C1 segment of cervical spinal cord (tissue), 14 donors: ENCODE results near the gene ATF7IP.
"Not testable (repeated sequence)": the region's sequence is repeated elsewhere in the genome, so short reads cannot be mapped to it uniquely, and the experiment has no call there.

Experiments used
- DNase-seq, 14 donors: peaks; one replicate each; lab custom pipeline; 2025; lab: John Stamatoyannopoulos, UW

The ATF7IP gene, protein sequence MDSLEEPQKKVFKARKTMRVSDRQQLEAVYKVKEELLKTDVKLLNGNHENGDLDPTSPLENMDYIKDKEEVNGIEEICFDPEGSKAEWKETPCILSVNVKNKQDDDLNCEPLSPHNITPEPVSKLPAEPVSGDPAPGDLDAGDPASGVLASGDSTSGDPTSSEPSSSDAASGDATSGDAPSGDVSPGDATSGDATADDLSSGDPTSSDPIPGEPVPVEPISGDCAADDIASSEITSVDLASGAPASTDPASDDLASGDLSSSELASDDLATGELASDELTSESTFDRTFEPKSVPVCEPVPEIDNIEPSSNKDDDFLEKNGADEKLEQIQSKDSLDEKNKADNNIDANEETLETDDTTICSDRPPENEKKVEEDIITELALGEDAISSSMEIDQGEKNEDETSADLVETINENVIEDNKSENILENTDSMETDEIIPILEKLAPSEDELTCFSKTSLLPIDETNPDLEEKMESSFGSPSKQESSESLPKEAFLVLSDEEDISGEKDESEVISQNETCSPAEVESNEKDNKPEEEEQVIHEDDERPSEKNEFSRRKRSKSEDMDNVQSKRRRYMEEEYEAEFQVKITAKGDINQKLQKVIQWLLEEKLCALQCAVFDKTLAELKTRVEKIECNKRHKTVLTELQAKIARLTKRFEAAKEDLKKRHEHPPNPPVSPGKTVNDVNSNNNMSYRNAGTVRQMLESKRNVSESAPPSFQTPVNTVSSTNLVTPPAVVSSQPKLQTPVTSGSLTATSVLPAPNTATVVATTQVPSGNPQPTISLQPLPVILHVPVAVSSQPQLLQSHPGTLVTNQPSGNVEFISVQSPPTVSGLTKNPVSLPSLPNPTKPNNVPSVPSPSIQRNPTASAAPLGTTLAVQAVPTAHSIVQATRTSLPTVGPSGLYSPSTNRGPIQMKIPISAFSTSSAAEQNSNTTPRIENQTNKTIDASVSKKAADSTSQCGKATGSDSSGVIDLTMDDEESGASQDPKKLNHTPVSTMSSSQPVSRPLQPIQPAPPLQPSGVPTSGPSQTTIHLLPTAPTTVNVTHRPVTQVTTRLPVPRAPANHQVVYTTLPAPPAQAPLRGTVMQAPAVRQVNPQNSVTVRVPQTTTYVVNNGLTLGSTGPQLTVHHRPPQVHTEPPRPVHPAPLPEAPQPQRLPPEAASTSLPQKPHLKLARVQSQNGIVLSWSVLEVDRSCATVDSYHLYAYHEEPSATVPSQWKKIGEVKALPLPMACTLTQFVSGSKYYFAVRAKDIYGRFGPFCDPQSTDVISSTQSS

DNA sequence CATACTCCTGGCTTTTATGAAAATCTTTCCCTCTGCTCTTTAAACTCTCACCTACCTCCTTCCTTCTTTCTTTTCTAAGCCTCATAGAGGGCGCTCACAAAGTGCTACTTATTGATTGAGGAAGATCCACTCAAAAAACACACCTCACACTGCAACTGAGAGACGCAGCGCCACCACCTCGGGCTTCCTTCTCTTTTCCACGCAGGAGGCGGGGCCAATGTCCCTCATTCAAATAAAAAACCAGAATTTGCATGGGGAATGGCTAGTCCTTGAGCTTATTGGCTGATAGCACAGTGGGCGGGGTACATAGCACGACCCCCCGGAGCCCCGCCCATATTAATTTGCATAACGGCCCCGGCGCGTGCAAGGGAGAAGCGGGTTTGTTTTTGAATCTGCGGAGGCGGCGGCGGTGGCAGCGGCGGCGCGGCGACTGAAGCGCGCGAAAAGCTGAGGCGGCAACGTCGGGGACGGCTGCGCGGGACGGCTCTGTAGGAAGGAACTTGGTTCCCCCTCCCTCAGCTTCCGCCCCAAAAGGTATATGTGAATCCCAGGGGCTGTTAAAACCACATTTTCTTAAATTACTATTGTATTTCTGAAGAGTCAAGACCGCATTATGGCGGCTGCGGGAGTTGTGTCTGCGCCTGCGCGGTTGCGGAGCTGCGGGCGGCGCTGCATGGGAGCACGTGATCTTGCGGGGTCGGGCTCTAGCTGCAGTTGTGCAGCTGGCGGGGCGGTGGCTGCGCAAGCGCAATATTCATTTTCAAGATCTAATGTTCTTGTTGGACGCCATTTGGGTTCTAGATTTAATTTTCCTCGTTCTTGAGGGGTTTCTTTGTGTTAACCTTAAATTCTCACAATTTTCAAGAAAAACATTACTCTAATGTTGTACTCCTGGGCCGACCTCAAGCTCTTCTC is at the start of gene ATF7IP:
Gene ATF7IP (plus strand): TSS at position 389 of the 915 bp plus-strand sequence. CDS start 58,234 bp downstream, outside the sequence.
- DNase-seq: peak; percentile 53 to 97 (median 90)

DNA sequence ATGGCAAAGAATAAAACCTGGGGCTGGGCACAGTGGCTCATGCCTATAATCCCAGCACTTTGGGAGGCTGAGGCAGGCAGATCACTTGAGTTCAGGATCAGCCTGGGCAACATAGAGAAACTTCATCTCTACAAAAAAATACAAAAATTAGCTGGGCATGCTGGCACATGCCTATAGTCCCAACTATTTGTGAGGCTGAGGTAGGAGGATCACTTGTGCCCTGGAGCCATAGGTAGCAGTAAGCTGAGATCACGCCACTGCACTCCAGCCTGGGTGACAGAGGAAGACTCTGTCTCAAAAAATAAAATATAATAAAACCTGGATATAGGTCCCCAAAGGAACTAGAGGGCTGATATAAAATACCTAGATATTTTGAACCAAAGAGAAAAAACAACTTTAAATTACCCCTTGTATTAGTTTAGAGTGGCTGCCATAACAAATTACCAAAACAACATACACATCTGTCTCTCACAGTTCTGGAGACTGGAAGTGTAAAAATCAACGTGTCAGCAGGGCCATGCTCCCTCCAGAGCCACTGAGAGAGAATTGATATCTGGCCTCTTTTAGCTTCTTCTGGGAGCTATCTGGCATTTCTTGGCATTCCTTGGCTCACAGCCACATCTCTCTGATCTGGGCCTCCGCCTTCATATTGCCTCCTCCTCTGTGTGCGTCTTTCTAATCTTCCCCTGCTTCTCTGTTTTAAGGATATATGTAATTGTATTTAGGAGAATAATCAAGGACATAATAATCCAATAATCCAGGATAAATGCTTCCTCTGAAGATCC is 47.9 kb upstream of the ATF7IP start:
- no peak for DNase-seq

DNA sequence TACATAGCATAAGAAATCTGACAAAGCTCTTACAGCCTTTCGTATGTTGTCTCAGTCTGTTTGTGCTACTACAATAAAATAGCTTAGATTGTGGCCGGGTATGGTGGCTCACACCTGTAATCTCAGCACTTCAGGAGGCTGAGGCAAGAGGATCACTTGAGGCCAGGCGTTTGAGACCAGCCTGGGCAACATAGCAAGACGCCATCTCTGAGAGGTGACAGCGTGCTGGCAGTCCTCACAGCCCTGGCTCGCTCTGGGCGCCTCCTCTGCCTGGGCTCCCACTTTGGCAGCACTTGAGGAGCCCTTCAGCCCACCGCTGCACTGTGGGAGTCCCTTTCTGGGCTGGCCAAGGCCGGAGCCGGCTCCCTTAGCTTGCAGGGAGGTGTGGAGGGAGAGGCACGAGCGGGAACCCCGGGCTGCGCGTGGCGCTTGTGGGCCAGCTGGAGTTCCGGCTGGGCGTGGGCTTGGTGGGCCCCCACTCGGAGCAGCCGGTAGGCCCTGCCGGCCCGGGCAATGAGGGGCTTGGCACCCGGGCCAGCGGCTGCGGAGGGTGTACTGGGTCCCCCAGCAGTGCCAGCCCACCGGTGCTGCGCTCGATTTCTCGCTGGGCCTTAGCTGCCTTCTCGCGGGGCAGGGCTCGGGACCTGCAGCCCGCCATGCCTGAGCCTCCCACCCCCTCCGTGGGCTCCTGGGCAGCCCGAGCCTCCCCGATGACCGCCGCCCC is 45.6 kb upstream of the ATF7IP start:
- DNase-seq: not testable (repeated sequence)

DNA sequence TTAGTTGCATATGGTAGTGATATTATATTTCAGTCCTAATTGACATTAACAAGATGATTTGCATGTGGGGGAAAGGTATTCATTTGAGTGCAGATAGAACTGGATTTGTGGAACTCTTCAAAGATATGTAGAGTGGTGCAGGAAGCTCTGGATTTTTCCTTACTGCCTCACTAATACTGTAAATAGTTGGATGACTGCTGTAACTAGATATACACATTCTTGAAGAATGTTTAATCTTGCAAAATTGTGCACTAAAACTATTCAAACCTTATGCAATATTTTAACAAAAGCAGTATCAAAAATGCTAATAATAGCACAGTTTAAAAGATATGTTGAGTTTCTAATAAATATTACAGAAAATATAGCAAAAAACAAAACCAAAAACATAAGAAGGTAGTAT is 43.1 kb upstream of the ATF7IP start:
- DNase-seq: no peak

DNA sequence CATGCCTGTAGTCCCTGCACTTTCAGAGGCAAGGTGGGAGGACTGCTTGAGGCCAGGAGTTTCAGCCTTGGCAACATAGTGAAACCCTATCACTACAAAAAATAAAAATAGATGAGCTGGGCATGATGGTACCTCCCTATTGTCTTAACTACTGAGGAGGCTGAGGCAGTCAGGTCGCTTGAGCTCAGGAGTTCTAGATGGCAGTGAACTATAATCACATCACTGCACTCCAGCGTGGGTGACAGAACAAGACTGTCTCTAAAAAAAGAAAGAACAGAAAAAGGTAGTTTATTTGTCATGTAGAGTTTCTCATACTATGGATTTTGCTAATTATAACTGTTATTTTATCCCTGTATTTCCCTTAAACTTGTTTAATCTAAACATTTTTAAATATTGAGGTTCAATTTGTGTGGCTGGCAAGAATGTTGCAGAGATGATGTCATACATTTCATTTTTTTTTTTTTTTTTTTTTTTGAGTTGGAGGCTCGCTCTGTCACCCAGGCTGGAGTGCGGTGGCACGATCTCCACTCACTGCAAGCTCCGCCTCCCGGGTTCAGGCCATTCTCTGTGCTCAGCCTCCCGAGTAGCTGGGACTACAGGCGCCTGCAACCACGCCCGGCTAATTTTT is 39.7 kb upstream of the ATF7IP start:
- DNase-seq: no peak

DNA sequence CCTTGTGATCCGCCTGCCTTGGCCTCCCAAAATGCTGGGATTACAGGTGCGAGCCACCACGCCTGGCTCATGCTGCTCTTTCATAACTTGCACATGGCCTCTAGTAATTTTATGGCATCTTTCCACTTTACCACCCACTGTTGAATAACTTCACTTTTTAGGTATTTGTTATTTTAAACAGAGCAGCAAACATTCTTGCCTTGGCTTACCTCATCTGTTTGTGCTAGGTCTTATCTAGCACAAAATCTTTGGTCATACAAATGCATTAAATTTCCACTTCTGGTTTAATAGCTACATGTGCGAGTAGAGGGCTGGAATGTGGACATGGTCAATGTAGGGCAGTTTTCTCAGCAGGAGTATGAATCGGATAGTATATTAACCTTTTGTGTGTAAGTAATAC is 38.8 kb upstream of the ATF7IP start:
- DNase-seq: no peak

DNA sequence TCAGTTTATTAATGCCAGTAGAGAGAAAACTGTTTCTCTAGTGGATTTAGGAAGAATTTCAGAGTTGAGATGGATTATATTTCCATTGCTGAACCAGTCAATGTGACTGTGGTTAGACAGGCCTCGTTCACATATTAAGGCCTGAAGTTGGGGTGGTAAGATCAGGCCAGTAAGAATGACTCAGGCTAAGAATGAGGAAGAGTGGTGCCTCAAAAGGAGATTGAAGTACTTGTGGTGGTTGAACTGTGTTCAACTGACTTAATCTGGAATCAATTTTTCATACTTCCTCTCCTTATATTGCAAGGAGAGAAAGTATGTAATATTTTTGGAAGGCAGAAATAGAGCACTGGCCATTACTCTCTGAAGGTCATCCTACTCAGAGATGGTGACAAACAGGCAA is 37.8 kb upstream of the ATF7IP start:
- no peak for DNase-seq

DNA sequence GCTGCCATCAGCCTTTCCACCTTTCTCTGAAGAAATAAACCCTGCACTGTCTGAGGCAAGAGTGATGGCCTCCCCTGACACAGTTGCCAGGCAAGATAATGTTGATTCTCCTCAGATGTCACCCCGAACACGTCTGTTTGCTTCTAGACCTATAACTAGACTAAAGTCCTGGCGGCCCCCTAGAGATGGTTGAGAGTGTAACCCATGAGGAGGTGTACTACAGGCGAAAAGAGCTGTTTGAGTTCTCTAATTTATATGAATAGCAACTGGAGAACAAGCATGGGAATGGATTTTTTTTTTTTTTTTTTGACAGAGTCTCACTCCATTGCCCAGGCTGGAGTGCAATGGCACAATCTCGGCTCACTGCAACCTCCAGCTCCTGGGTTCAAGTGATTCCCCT is 33.0 kb upstream of the ATF7IP start:
- DNase-seq: no peak

DNA sequence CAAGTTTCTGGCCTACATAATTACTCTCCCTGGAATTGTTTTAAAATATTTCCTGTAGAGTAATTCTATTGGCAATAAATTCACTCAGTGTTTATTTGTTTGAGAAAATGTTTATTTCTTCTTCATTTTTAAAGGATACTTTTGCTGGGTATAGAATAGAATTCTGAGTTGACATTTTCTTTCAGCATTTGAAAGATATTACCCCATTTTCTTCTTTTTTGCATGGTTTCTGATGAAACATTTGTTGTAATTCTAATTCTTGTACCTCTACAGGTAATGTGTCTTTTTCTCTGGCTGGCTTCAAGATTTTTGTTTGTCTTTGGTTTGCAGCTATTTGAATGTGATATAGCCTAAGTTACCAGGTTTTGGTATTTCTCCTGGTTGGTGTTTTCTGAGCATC is 25.1 kb upstream of the ATF7IP start:
- DNase-seq: no peak

DNA sequence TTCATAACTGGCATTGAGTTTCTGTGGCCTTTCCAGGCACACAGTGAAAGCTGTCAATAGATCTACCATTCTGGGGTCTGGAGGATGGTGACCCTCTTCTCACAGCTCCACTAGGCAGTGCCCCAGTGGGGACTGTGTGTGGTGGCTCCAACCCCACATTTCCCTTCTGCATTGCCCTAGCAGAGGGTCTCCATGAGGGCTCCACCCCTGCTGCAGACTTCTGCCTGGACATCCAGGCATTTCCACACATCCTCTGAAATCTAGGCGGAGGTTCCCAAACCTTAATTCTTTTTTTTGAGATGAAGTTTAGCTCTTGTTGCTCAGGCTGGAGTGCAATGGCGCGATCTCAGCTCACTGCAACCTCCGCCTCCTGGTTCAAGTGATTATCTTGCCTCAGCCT is 14.0 kb upstream of the ATF7IP start:
- DNase-seq: not testable (repeated sequence)

DNA sequence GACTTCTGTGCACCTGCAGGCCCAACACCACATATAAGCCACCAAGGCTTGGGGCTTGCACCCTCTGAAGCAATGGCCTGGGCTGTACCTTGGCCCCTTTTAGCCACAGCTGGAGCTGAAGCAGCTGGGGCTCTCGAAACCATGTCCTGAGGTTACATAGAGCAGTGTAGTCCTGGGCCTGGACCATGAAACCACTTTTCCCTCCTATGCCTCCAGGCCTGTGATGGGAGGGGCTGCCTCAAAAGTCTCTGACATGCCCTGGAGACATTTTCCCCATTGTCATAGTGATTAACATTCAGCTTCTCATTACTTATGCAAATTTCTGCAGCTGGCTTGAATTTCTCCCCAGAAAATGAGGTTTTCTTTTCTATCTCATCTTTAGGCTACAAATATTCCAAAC is 13.4 kb upstream of the ATF7IP start:
- not testable (repeated sequence) for DNase-seq

DNA sequence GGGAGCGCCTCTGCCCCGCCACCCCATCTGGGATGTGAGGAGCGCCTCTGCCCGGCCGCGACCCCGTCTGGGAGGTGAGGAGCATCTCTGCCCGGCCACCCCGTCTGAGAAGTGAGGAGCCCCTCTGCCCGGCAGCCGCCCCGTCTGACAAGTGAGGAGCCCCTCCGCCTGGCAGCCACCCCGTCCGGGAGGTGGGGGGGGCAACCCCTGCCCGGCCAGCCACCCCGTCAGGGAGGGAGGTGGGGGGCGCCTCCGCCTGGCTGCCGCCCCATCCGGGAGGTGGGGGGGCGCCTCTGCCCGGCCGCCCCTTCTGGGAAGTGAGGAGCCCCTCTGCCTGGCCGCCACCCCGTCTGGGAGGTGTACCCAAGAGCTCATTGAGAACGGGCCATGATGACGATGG is 10.8 kb upstream of the ATF7IP start:
- not testable (repeated sequence) for DNase-seq

DNA sequence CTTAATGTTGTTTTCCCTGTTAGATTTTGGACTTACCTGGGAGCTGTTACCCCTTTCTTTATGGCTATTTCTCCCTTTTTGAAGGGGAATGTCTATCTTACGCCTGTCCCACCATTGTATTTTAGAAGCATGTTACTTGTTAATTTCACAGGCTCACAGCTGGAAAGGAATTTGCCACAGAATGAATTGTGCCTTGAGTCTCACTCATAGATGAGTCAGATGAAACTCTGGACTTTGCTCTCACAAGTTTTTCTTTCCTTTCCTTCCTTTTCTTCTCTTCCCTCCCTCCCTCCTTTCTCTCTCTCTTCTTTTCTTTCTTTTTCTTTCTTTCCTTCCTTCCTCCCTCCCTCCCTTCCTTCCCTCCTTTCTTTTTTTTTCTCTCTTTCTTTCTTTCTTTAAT is 9.3 kb upstream of the ATF7IP start:
- no peak for DNase-seq

DNA sequence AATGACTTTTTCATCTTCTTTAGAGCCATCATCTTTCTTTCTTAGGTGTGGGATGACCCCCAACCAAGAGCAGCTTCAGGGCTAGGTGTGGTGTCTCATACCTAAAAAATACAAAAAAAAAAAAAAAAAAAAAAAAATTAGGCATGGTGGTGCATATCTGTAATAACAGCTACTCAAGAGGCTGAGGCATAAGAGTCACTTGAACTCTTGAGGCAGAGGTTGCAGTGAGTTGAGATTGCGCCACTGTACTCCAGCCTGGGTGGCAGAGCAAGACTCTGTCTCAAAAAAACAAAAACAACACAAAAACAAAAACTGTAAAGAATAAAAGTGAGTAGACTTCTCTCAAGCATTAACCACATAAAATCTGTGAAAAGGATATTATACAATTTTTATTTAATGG is 8.0 kb upstream of the ATF7IP start:
- no peak for DNase-seq

DNA sequence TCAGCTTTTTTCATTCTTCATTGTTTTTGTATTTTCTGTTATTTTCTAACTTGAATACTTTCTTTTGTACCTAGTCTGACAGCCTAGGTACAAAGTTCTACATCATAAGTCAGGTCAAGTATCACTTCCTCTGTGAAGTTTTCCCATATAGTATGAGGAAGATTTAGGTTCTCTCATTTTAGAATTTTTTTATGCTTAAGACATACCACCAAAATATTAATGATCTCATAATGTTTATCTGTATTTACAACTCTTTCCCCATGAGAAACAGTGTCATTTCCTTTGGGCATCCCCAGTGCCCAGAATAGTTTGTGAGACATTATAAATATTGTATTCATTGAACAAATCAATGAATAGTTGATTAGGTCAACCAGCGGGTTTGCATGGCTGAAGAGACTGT is 3.1 kb upstream of the ATF7IP start:
- DNase-seq: no peak

DNA sequence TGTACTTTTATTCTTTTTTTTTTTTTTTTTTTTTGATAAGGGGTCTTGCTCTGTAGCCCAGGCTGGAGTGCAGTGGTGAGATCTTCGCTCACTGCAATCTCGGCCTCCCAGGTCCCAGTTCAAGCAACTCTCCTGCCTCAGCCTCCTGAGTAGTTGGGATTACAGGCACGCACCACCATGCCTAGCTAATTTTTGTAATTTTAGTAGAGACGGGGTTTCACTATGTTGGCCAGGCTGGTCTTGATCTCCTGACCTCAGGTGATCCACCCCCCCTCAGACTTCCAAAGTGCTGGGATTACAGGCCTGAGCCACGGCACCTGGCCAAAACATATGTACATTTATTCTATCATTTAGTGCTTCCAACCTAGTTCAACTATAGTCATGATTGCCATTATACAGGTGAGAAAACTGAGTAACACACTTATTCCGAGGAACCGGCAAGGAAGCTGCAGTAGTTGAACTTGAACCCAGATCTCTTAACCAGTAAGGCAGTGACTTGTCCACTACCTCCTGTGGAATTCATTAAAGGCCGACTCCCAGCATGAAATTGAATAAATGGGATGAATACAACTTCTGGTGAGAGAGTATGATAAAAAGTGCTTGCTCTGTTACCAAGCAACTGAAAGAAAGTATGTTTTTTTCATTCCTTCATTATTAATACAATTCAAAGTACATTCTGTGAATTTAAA is 755 bp upstream of the ATF7IP start:
- DNase-seq: no peak

DNA sequence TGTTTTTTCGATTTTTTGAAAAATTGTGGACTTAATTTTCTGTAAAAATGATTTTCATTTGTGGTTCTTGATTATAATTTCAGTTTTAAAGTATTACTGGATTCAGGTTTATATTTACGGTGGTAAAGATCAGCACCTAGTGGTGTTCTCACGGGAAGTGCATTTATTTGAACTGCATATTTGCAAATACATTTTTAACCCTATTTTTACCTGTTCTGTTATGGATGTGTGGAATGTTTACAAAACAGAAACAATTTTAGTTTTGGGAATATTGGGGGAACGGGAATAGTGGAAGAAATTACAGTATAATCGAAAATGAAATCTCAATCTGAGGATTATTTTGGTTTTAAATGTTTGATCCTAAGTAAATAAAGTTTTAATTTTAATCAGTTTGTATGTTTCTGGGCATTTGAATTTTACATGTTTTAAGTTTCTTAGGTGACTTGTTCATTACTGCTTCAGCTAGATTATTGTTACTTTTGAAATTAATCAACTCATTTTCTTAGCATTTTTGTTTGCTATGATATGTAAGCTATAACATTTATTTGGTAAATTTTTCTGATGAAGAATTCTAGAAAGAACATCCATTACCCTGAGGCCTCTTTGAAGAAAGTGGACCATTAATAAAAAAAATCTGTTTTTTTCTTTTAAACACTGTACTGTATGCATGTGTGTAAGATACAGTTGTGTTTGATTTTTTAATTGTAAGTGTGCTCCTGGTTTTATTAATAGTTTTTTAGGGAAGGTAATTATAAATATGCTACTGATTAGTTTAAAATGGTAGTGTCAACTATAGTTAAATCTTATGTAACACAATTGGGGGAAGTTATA is 942 bp downstream of the ATF7IP start:
- peak in 1 of 14 donors; percentile 68 for DNase-seq
